IPS-15b (cell line): ENCODE measurements around the gene MBL2.

Source experiments
- H3K27me3 ChIP-seq: one replicate; pipeline ENCODE4 v1.6.1; 2013; ENCODE audit warnings: low read length; ENCODE audit not compliant: control insufficient read depth, insufficient read depth
- H3K36me3 ChIP-seq: one replicate; pipeline ENCODE4 v1.6.1; 2013; ENCODE audit warnings: low read length; ENCODE audit not compliant: control insufficient read depth, insufficient read depth
- H3K4me1 ChIP-seq: one replicate; pipeline ENCODE4 v1.6.1; 2013; ENCODE audit warnings: mild to moderate bottlenecking, low read length; ENCODE audit not compliant: control insufficient read depth, insufficient read depth
- H3K4me3 ChIP-seq: one replicate; pipeline ENCODE4 v1.5.1; 2013; ENCODE audit warnings: low read depth, low read length
- H3K9ac ChIP-seq: one replicate; pipeline ENCODE4 v1.6.1; 2013; ENCODE audit warnings: low read depth, mild to moderate bottlenecking, low read length
- H3K9me3 ChIP-seq: one replicate; pipeline ENCODE4 v1.6.1; 2013; ENCODE audit warnings: mild to moderate bottlenecking, low read length; ENCODE audit not compliant: control insufficient read depth, insufficient read depth

MBL2 gene

GRCh38 chr10:52729271-52730104, 43.1 kb downstream of the MBL2 start:
- Histone ChIP-seq H3K9ac (no peak overlapping the region), H3K4me3 (no peak overlapping the region)

GRCh38 chr10:52720018-52720417, 52.6 kb downstream of the MBL2 start:
- Histone ChIP-seq H3K36me3 (no peaks in the 10 kb centered on the region), H3K4me1 (no peaks in the 10 kb centered on the region), H3K27me3 (no peaks in the 10 kb centered on the region), H3K4me3 (no peak overlapping the region), H3K9ac (no peak overlapping the region), H3K9me3 (no peaks in the 10 kb centered on the region)

More at GRCh38 chr10:52729271-52730104, 43.1 kb downstream of the MBL2 start:
- H3K27me3 ChIP-seq, result no peaks in the 10 kb centered on the region
- no peaks in the 10 kb centered on the region for H3K4me1 ChIP-seq
- H3K9me3 ChIP-seq, result no peaks in the 10 kb centered on the region
- H3K36me3 ChIP-seq, result no peaks in the 10 kb centered on the region
